OCI-LY1 (cell line): ENCODE results near the gene RERE.

Experiments
- H2AFZ ChIP-seq: fragments of 200-600 bp; sonication (generic), shearing (Covaris generic); 2 replicates; pipeline ENCODE4 v1.6.0; 2014; ENCODE audit warnings: antibody characterized with exemption, mild to moderate bottlenecking, low read length
- H3F3A ChIP-seq: fragments of 200-600 bp; sonication (generic), shearing (Covaris generic); 2 replicates; pipeline ENCODE4 v1.6.0; 2014; ENCODE audit warnings: mild to moderate bottlenecking, antibody characterized with exemption, low read length, moderate library complexity; ENCODE audit not compliant: insufficient read depth
- H3K27ac ChIP-seq: fragments of 200-600 bp; sonication (generic); 2 replicates; pipeline ENCODE4 v1.5.1; 2014; ENCODE audit warnings: low read length, mixed run types, mild to moderate bottlenecking, low read depth; ENCODE audit not compliant: poor library complexity, severe bottlenecking
- H3K27me3 ChIP-seq: fragments of 200-600 bp; sonication (generic); 2 replicates; pipeline ENCODE4 v1.6.0; 2014; ENCODE audit warnings: antibody characterized with exemption, mild to moderate bottlenecking, low read length, moderate library complexity; ENCODE audit not compliant: insufficient read depth
- H3K36me3 ChIP-seq: fragments of 200-600 bp; sonication (generic); 2 replicates; pipeline ENCODE4 v1.6.1; 2014; ENCODE audit warnings: mild to moderate bottlenecking, antibody characterized with exemption, low read length, moderate library complexity, mixed read lengths; ENCODE audit not compliant: insufficient read depth
- H3K4me1 ChIP-seq: fragments of 200-600 bp; sonication (generic); 2 replicates; pipeline ENCODE4 v1.5.1; 2014; ENCODE audit warnings: mild to moderate bottlenecking, low read length, moderate library complexity; ENCODE audit not compliant: insufficient read depth, severe bottlenecking
- H3K4me2 ChIP-seq: fragments of 200-600 bp; sonication (generic), shearing (Covaris generic); 2 replicates; pipeline ENCODE4 v1.6.1; 2014; ENCODE audit warnings: low read length
- H3K4me3 ChIP-seq: fragments of 200-600 bp; sonication (generic); 2 replicates; pipeline ENCODE4 v1.5.1; 2014; ENCODE audit warnings: low read length, low read depth, mild to moderate bottlenecking, mixed read lengths; ENCODE audit not compliant: poor library complexity, severe bottlenecking
- H3K79me2 ChIP-seq: fragments of 200-600 bp; shearing (Covaris generic); 2 replicates; pipeline ENCODE4 v1.6.1; 2016; ENCODE audit warnings: mixed run types, low read length, mixed read lengths; ENCODE audit not compliant: insufficient read depth
- H3K9ac ChIP-seq: fragments of 200-600 bp; sonication (generic), shearing (Covaris generic); 2 replicates; pipeline ENCODE4 v1.6.1; 2014; ENCODE audit warnings: mild to moderate bottlenecking, low read length, mixed read lengths
- H3K9me2 ChIP-seq: fragments of 200-600 bp; sonication (generic), shearing (Covaris generic); 2 replicates; pipeline ENCODE4 v1.6.1; 2014; ENCODE audit warnings: low read depth, mild to moderate bottlenecking, low read length, mixed read lengths
- H3K9me3 ChIP-seq: fragments of 200-600 bp; shearing (Covaris generic); 2 replicates; pipeline ENCODE4 v1.6.1; 2014; ENCODE audit warnings: low read length, mixed read lengths
- H4K20me1 ChIP-seq: fragments of 200-600 bp; sonication (generic), shearing (Covaris generic); 2 replicates; pipeline ENCODE4 v1.6.0; 2016; ENCODE audit warnings: mild to moderate bottlenecking, low read length; ENCODE audit not compliant: insufficient read depth
- EZH2 ChIP-seq: fragments of 200-600 bp; sonication (generic), shearing (Covaris generic); IDR thresholded peaks from 2 replicates; pipeline ENCODE4 v1.8.0; 2017; ENCODE audit warnings: borderline replicate concordance, mixed run types, mild to moderate bottlenecking, antibody characterized with exemption, low read length, moderate library complexity, mixed read lengths
- TF ChIP-seq, protein P1 (sequence below): fragments of 200-600 bp; sonication (generic), shearing (Covaris generic); IDR thresholded peaks from 2 replicates; pipeline ENCODE4 v1.5.1; 2017; ENCODE audit warnings: mild to moderate bottlenecking, antibody characterized with exemption, low read length, moderate library complexity, mixed read lengths

The RERE gene

GRCh38 chr1:8435569-8436071 is 381.8 kb downstream of the RERE start:
- peak overlapping the region; percentile 4 for H3K4me3 ChIP-seq
- H3K4me1 ChIP-seq: peaks cover 87% of the 10 kb centered on the region
- H3F3A ChIP-seq: peaks cover 6% of the 10 kb centered on the region; the same call in 1 of the 2 replicates
- no peaks in the 10 kb centered on the region for H3K36me3 ChIP-seq
- TF ChIP-seq, protein P1, sequence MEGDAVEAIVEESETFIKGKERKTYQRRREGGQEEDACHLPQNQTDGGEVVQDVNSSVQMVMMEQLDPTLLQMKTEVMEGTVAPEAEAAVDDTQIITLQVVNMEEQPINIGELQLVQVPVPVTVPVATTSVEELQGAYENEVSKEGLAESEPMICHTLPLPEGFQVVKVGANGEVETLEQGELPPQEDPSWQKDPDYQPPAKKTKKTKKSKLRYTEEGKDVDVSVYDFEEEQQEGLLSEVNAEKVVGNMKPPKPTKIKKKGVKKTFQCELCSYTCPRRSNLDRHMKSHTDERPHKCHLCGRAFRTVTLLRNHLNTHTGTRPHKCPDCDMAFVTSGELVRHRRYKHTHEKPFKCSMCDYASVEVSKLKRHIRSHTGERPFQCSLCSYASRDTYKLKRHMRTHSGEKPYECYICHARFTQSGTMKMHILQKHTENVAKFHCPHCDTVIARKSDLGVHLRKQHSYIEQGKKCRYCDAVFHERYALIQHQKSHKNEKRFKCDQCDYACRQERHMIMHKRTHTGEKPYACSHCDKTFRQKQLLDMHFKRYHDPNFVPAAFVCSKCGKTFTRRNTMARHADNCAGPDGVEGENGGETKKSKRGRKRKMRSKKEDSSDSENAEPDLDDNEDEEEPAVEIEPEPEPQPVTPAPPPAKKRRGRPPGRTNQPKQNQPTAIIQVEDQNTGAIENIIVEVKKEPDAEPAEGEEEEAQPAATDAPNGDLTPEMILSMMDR: no peak
- no peak for TF ChIP-seq EZH2
- H3K27me3 ChIP-seq: no peaks in the 10 kb centered on the region
- H3K9me2 ChIP-seq: no peaks in the 10 kb centered on the region
- H3K9ac ChIP-seq: no peak overlapping the region; the same call in 1 of the 2 replicates
- H3K79me2 ChIP-seq: no peaks in the 10 kb centered on the region
- no peaks in the 10 kb centered on the region for H4K20me1 ChIP-seq
- H3K27ac ChIP-seq: peak overlapping the region; percentile 95
- H3K4me2 ChIP-seq: peak overlapping the region; percentile 45
- no peaks in the 10 kb centered on the region for H3K9me3 ChIP-seq
- H2AFZ ChIP-seq: no peak overlapping the region

DNA sequence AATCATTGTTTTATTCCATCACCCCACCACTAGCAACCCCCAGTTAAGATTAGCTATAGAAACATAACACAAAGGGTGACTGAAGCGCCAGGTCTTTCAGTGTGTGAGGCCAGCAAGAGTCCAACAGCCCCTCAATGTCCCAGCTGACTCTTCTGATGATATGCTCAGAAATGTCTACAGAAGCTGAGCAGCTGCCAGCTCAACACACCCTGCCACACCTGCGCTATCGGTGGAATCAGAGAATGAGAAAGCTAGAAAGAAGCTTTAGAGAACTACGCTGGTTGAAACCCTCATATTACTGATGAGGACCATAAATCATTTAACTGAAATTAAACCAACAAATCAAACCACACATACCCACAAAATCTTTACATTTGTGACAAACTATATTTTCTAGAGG is 383.3 kb downstream of the RERE start:
- Histone ChIP-seq H3K4me1 (peaks cover 90% of the 10 kb centered on the region), H3K9me3 (no peaks in the 10 kb centered on the region), H3K4me2 (peak overlapping the region; percentile 45; the same call in 1 of the 2 replicates), H3K36me3 (no peaks in the 10 kb centered on the region), H3K9ac (no peak overlapping the region; the same call in 1 of the 2 replicates), H3K9me2 (no peaks in the 10 kb centered on the region), H3K79me2 (no peaks in the 10 kb centered on the region), H3F3A (peaks cover 4% of the 10 kb centered on the region; the same call in 1 of the 2 replicates), H3K4me3 (no peak overlapping the region), H2AFZ (no peak overlapping the region), H3K27ac (peak overlapping the region; percentile 95), H4K20me1 (no peaks in the 10 kb centered on the region), H3K27me3 (no peaks in the 10 kb centered on the region)
- TF ChIP-seq, protein P1: no peak
- TF ChIP-seq EZH2: no peak

DNA sequence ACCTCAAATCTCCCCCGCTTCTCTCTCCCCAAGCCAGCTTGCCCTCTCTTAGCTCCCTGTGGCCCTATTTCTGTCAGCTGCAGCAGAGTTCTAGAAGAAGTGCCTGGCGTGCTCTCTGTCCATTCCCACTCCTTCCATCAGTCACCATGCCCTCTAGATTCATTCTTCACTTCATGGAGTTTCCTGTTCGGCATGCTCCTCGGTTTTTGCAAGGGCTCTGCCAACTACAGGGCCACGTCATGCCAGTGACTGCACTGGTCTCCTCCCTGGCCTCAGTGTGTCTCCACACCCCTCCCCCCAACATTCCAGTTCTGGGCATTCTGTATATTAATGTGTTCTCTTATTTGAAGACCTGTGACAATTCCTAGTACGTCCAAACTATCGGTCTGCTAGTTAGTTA is 385.7 kb downstream of the RERE start:
- Histone ChIP-seq H3K36me3 (no peaks in the 10 kb centered on the region), H3K4me2 (no peak overlapping the region), H4K20me1 (no peaks in the 10 kb centered on the region), H3K27ac (peak overlapping the region; percentile 99), H3K79me2 (no peaks in the 10 kb centered on the region), H3K9me3 (no peaks in the 10 kb centered on the region), H3K4me1 (peaks cover 90% of the 10 kb centered on the region), H3K9ac (no peak overlapping the region; the same call in 1 of the 2 replicates), H2AFZ (no peak overlapping the region), H3F3A (0 out of 2 replicates have a peak, but pooled peaks cover 9% of the 10 kb centered on the region), H3K4me3 (no peak overlapping the region), H3K27me3 (no peaks in the 10 kb centered on the region), H3K9me2 (no peaks in the 10 kb centered on the region)
- TF ChIP-seq, protein P1: no peak
- TF ChIP-seq EZH2: no peak
